ENCODE results near the gene GIMAP2. TPM values are rescaled to one million over a fixed set of nuclear protein-coding genes. Genes with fewer than 3 reads are reported as not detected.
A peak's percentile ranks its signal among the peaks of the same experiment; 100 is the strongest.
"Not testable (repeated sequence)": the region's sequence is repeated elsewhere in the genome, so short reads cannot be mapped to it uniquely, and the experiment has no call there.

GIMAP2 gene
- total and polyA plus RNA-seq, 8 donors, result 14.7 to 30.6 (median 17.5) TPM

- Histone ChIP-seq H3K4me3 (no peak overlapping the region), H3K36me3 (no peaks in the 10 kb centered on the region), H3K9me3 (no peaks in the 10 kb centered on the region), H3K27ac (no peak overlapping the region), H3K27me3 (no peaks in the 10 kb centered on the region), H3K4me1 (no peaks in the 10 kb centered on the region)
- intact Hi-C loops (cut with DNase I), result no loop called here
- TF ChIP-seq CTCF (IDR thresholded peaks at IDR 0.05), result no peak
- ATAC-seq (no peak), DNase-seq (no peak)
Observed at GRCh38 chr7:150657526-150657925, 28.0 kb upstream of the GIMAP2 start.

GRCh38 chr7:150660939-150661613, 24.4 kb upstream of the GIMAP2 start:
- no peak for TF ChIP-seq CTCF (IDR thresholded peaks at IDR 0.05)
- no peak for DNase-seq
- Histone ChIP-seq H3K27me3 (no peaks in the 10 kb centered on the region), H3K9me3 (no peaks in the 10 kb centered on the region), H3K4me3 (no peak overlapping the region), H3K27ac (no peak overlapping the region), H3K4me1 (peaks cover 0 to 9% of the 10 kb centered on the region in 2 donors), H3K36me3 (no peaks in the 10 kb centered on the region)
- no peak for ATAC-seq
- intact Hi-C loops (cut with DNase I), result no loop called here

- intact Hi-C loops (cut with DNase I); ATAC-seq; H3K4me3 ChIP-seq: not testable (repeated sequence)
Observed at GRCh38 chr7:150662821-150663220, 22.7 kb upstream of the GIMAP2 start.

GRCh38 chr7:150663802-150664494, 21.6 kb upstream of the GIMAP2 start:
- H3K4me3 ChIP-seq, result no peak overlapping the region
- TF ChIP-seq CTCF (IDR thresholded peaks at IDR 0.05), result no peak
- peaks cover 0 to 15% of the 10 kb centered on the region in 2 donors for H3K4me1 ChIP-seq
- ATAC-seq (no peak), DNase-seq (no peak)
- H3K27ac ChIP-seq, result peak overlapping the region in 1 of 2 donors; percentile 35
- H3K9me3 ChIP-seq, result peaks cover 0 to 4% of the 10 kb centered on the region in 2 donors
- H3K27me3 ChIP-seq, result no peaks in the 10 kb centered on the region
- no peaks in the 10 kb centered on the region for H3K36me3 ChIP-seq
- intact Hi-C loops (cut with DNase I), result no loop called here

More at GRCh38 chr7:150662821-150663220, 22.7 kb upstream of the GIMAP2 start:
- peaks cover 0 to 15% of the 10 kb centered on the region in 2 donors for H3K4me1 ChIP-seq
- H3K9me3 ChIP-seq, DNase-seq, H3K36me3 ChIP-seq, H3K27me3 ChIP-seq, H3K27ac ChIP-seq: not testable (repeated sequence)

- peaks cover 0 to 15% of the 10 kb centered on the region in 2 donors for H3K4me1 ChIP-seq
- H3K27me3 ChIP-seq, result no peaks in the 10 kb centered on the region
- peak overlapping the region in 1 of 2 donors; percentile 46 for H3K27ac ChIP-seq
- no peak for TF ChIP-seq CTCF (IDR thresholded peaks at IDR 0.05)
- peaks cover 0 to 6% of the 10 kb centered on the region in 2 donors for H3K9me3 ChIP-seq
- ATAC-seq, result no peak
- intact Hi-C loops (cut with DNase I), result no loop called here
- H3K36me3 ChIP-seq, result no peaks in the 10 kb centered on the region
- no peak overlapping the region for H3K4me3 ChIP-seq
- DNase-seq, result no peak
Observed at GRCh38 chr7:150665089-150665748, 20.3 kb upstream of the GIMAP2 start.

All from left lung (tissue), 10 donors.